CD14-positive monocyte (primary cell): ENCODE measurements around the gene LRRFIP1. TPM values are rescaled to one million over a fixed set of nuclear protein-coding genes. Genes with fewer than 3 reads are reported as not detected.

Source experiments
- DNase-seq, 3 donors: peaks; one replicate each; pipeline ENCODE4 v3.0.0-alpha.2; 2011 to 2022
- H2AFZ ChIP-seq: 2 replicates; pipeline ENCODE4 v1.6.0; 2012; ENCODE audit warnings: mild to moderate bottlenecking, low read depth, low read length, inconsistent platforms; ENCODE audit not compliant: insufficient read depth, poor library complexity, severe bottlenecking
- H3K27ac ChIP-seq, 2 donors: 1 replicate in 1 of 2; 2 replicates in 1 of 2; pipeline ENCODE4 v1.5.1; 2012 to 2013; ENCODE audit warnings: low read length in 2 of 2, control low read depth in 1 of 2, inconsistent platforms in 1 of 2, low read depth in 1 of 2, mild to moderate bottlenecking in 1 of 2
- H3K27me3 ChIP-seq, 2 donors: one replicate each; pipeline versions ENCODE4 v1.6.0 to v1.6.1; 2011 to 2013; ENCODE audit warnings: low read length in 2 of 2; ENCODE audit not compliant: control insufficient read depth in 2 of 2, insufficient read depth in 2 of 2
- H3K36me3 ChIP-seq, 2 donors: replicated peaks in 1 of 2; 1 replicate in 1 of 2; 2 replicates in 1 of 2; pipeline versions ENCODE4 v1.5.1 to v1.6.1; 2012 to 2013; ENCODE audit warnings: low read length in 2 of 2, control low read depth in 1 of 2, inconsistent platforms in 1 of 2, mild to moderate bottlenecking in 1 of 2; ENCODE audit not compliant: insufficient read depth in 2 of 2, control insufficient read depth in 1 of 2
- H3K4me1 ChIP-seq, 2 donors: 1 replicate in 1 of 2; 2 replicates in 1 of 2; pipeline versions ENCODE4 v1.5.1 to v1.6.1; 2012 to 2013; ENCODE audit warnings: low read length in 2 of 2, control low read depth in 1 of 2, inconsistent platforms in 1 of 2, mild to moderate bottlenecking in 1 of 2, moderate library complexity in 1 of 2; ENCODE audit not compliant: insufficient read depth in 2 of 2, control insufficient read depth in 1 of 2
- H3K4me2 ChIP-seq: replicated peaks from 2 replicates; pipeline ENCODE3; 2012; ENCODE audit warnings: low read length, moderate library complexity, mild to moderate bottlenecking; ENCODE audit not compliant: poor library complexity, severe bottlenecking; ENCODE audit errors: extremely low read depth
- H3K4me3 ChIP-seq, 3 experiments: fragments of 200-600 bp in 1 of 3; sonication (generic) in 1 of 3; replicated peaks in 1 of 3; 1 replicate in 2 of 3; 2 replicates in 1 of 3; pipeline ENCODE4 v1.5.1; 2011 to 2013; ENCODE audit warnings: low read length in 3 of 3, mild to moderate bottlenecking in 3 of 3, control low read depth in 2 of 3, low read depth in 2 of 3, inconsistent platforms in 1 of 3, moderate library complexity in 1 of 3
- H3K79me2 ChIP-seq: 2 replicates; pipeline ENCODE4 v1.6.0; 2012; ENCODE audit warnings: mild to moderate bottlenecking, control low read depth, inconsistent platforms, low read length, moderate library complexity; ENCODE audit not compliant: insufficient read depth
- H3K9ac ChIP-seq: 2 replicates; pipeline ENCODE4 v1.6.0; 2017; ENCODE audit warnings: low read length, mild to moderate bottlenecking; ENCODE audit not compliant: insufficient read depth, poor library complexity, severe bottlenecking
- H3K9me3 ChIP-seq, 2 donors: replicated peaks in 1 of 2; 1 replicate in 1 of 2; 2 replicates in 1 of 2; pipeline versions ENCODE4 v1.5.1 to v1.6.1; 2012 to 2013; ENCODE audit warnings: low read length in 2 of 2, control low read depth in 1 of 2; ENCODE audit not compliant: control insufficient read depth in 1 of 2, insufficient read depth in 1 of 2
- H4K20me1 ChIP-seq: 2 replicates; pipeline ENCODE4 v1.6.0; 2012; ENCODE audit warnings: mild to moderate bottlenecking, low read length, control low read depth, moderate library complexity; ENCODE audit not compliant: insufficient read depth
- H3K27ac Mint-ChIP-seq, 7 donors: one replicate each; pipeline ENCODE4 v1.8.0; 2020; ENCODE audit warnings: mild to moderate bottlenecking in 7 of 7, mixed read lengths in 7 of 7, moderate library complexity in 6 of 7, inconsistent platforms in 2 of 7
- H3K27me3 Mint-ChIP-seq, 3 donors: one replicate each; pipeline ENCODE4 v1.8.0; 2021 to 2022; ENCODE audit warnings: low read depth in 3 of 3, mild to moderate bottlenecking in 3 of 3, mixed read lengths in 3 of 3, moderate library complexity in 3 of 3, inconsistent platforms in 1 of 3
- H3K36me3 Mint-ChIP-seq, 2 donors: one replicate each; pipeline ENCODE4 v1.8.0; 2020; ENCODE audit warnings: mixed read lengths in 2 of 2, inconsistent platforms in 1 of 2, mild to moderate bottlenecking in 1 of 2
- H3K4me1 Mint-ChIP-seq: one replicate; pipeline ENCODE4 v1.8.0; 2020; ENCODE audit warnings: mild to moderate bottlenecking, mixed read lengths
- H3K4me3 Mint-ChIP-seq, 2 donors: one replicate each; pipeline ENCODE4 v1.8.0; 2020; ENCODE audit warnings: mild to moderate bottlenecking in 2 of 2, mixed read lengths in 2 of 2, moderate library complexity in 1 of 2
- H3K9me3 Mint-ChIP-seq, 7 donors: one replicate each; pipeline ENCODE4 v1.8.0; 2020 to 2022; ENCODE audit warnings: mixed read lengths in 7 of 7, mild to moderate bottlenecking in 6 of 7, moderate library complexity in 6 of 7, inconsistent platforms in 2 of 7
- CTCF ChIP-seq: fragments of 200-600 bp; IDR thresholded peaks from one replicate; pipeline ENCODE4 v1.8.0; 2022; ENCODE audit warnings: antibody characterized with exemption, mild to moderate bottlenecking
- WGBS: methylation state at CpG from one replicate; pipeline ENCODE4 v1.1.5; 2013; ENCODE audit warnings: missing lambda C conversion rate; ENCODE audit not compliant: insufficient coverage; 5-methylcytosine and 5-hydroxymethylcytosine counted together
- intact Hi-C, 2 donors: fragments of 100-400 bp; cut with micrococcal nuclease; formaldehyde crosslinking; loops; one replicate each; pipeline versions ENCODE4 v1.15.0 to v1.15.1; 2023
- polyA plus RNA-seq, 3 donors: library from polyadenylated mRNA; depleted of rRNA in 1 of 3; unstranded in 2 of 3; stranded (reverse) in 1 of 3; fragments of 300-500 nt in 2 of 3; fragments of >200 nt in 1 of 3; fragmentation: Illumina TruSeq in 2 of 3; gene quantifications; 1 replicate in 2 of 3; 2 replicates in 1 of 3; pipeline ENCODE4 v1.2.3, GENCODE V29; 2012 to 2021

Gene LRRFIP1
- polyA plus RNA-seq, 3 donors, result 67.3 to 148 (median 98.3) TPM

- Histone ChIP-seq H4K20me1 (no peaks in the 10 kb centered on the region), H3K9ac (no peak overlapping the region), H3K9me3 (no peaks in the 10 kb centered on the region), H3K27me3 (no peaks in the 10 kb centered on the region), H3K4me3 (no peak overlapping the region), H3K27ac (no peak overlapping the region), H3K79me2 (no peaks in the 10 kb centered on the region), H3K4me1 (peaks cover 22 to 28% of the 10 kb centered on the region in 2 donors), H3K36me3 (no peaks in the 10 kb centered on the region), H3K4me2 (no peak overlapping the region), H2AFZ (no peak overlapping the region)
- H3K4me1 Mint-ChIP-seq, result peaks cover 39% of the 10 kb centered on the region
- peaks cover 10 to 15% (median 12%) of the 10 kb centered on the region in 3 donors for H3K27me3 Mint-ChIP-seq
- intact Hi-C loops, result loop anchor here in 1 of 2 donors (10.0 kb wide), 1 partner anchor 64 kb away; no protein-coding TSS in a partner anchor
- H3K4me3 Mint-ChIP-seq, result no peak overlapping the region
- DNase-seq, result no peak
- H3K36me3 Mint-ChIP-seq, result peaks cover 2 to 6% of the 10 kb centered on the region in 2 donors
- no peak for TF ChIP-seq CTCF
- H3K27ac Mint-ChIP-seq, result peak overlapping the region in 3 of 7 donors; percentile 0 to 80 (median 66)
- WGBS, result 87% methylated on average over 16 of the region's 16 CpGs
- no peaks in the 10 kb centered on the region for H3K9me3 Mint-ChIP-seq
These were observed 27.1 kb upstream of the LRRFIP1 start for GRCh38 chr2:237600205-237600846.

- H2AFZ ChIP-seq, result no peak overlapping the region
- 92% methylated on average over 14 of the region's 14 CpGs for WGBS
- H3K9me3 ChIP-seq, result no peaks in the 10 kb centered on the region
- no peaks in the 10 kb centered on the region for H3K36me3 ChIP-seq
- H3K4me1 ChIP-seq, result peaks cover 18 to 21% of the 10 kb centered on the region in 2 donors
- no peak overlapping the region for H3K4me3 ChIP-seq
- no peak overlapping the region for H3K4me2 ChIP-seq
- no peak overlapping the region for H3K4me3 Mint-ChIP-seq
- H3K27ac Mint-ChIP-seq, result peak overlapping the region in 3 of 7 donors; percentile 8 to 75 (median 41)
- H3K27me3 Mint-ChIP-seq, result peaks cover 10 to 15% (median 12%) of the 10 kb centered on the region in 3 donors
- TF ChIP-seq CTCF, result no peak
- intact Hi-C loops, result loop anchor here in 1 of 2 donors (10.0 kb wide), 1 partner anchor 63 kb away; no protein-coding TSS in a partner anchor
- H3K79me2 ChIP-seq, result no peaks in the 10 kb centered on the region
- H3K9ac ChIP-seq, result no peak overlapping the region
- no peaks in the 10 kb centered on the region for H3K27me3 ChIP-seq
- no peak overlapping the region for H3K27ac ChIP-seq
- H3K9me3 Mint-ChIP-seq, result no peaks in the 10 kb centered on the region
- H4K20me1 ChIP-seq, result no peaks in the 10 kb centered on the region
- no peak for DNase-seq
- H3K4me1 Mint-ChIP-seq, result peaks cover 35% of the 10 kb centered on the region
- H3K36me3 Mint-ChIP-seq, result peaks cover 2 to 6% of the 10 kb centered on the region in 2 donors
These were observed 25.8 kb upstream of the LRRFIP1 start for GRCh38 chr2:237601453-237602116.
